GM12878 (cell line): ENCODE measurements around the gene DHX34. TPM values are rescaled to one million over a fixed set of nuclear protein-coding genes. Genes with fewer than 3 reads are reported as not detected.

Source experiments
- ATAC-seq: fragments of 200-7000 bp; cut with Tn5 transposase; 3 replicates; pipeline ENCODE4 v1.9.1; 2020; ENCODE audit warnings: mild to moderate bottlenecking, moderate library complexity
- BruUV-seq: library from RNA; stranded (reverse); fragments of 400-500 nt; replicated peaks from 2 replicates; lab custom pipeline; 2021; lab: Mats Ljungman, UMichigan
- CTCF ChIA-PET: fragments of 300-600 bp; sonication (Branson Sonifier 250); formaldehyde crosslinking; extraction: SDS; loops from one replicate; lab custom pipeline; 2021; ENCODE audit warnings: inconsistent platforms; lab: Yijun Ruan, JAX
- POLR2A ChIA-PET: fragments of 350-600 bp; formaldehyde crosslinking; extraction: SDS; loops from one replicate; lab custom pipeline; 2021; ENCODE audit warnings: inconsistent platforms; lab: Charles Lee
- RAD21 ChIA-PET: fragments of 300-600 bp; sonication (Branson Sonifier 250); formaldehyde crosslinking; loops from one replicate; lab custom pipeline; 2023; ENCODE audit warnings: antibody characterized with exemption; ENCODE audit not compliant: unreplicated experiment; lab: Charles Lee
- SMC1A ChIA-PET: fragments of 300-600 bp; sonication (Branson Sonifier 250); formaldehyde crosslinking; loops from one replicate; lab custom pipeline; 2023; ENCODE audit not compliant: unreplicated experiment, uncharacterized antibody; lab: Charles Lee
- DNase-seq: peaks from one replicate; pipeline ENCODE4 v3.0.0-alpha.2; 2011; ENCODE audit warnings: low read depth, low spot score
- FAIRE-seq: peaks from 3 replicates; lab custom pipeline; 2011; peaks lifted over from hg19 to GRCh38; lab: Jason Lieb, UNC
- H2AFZ ChIP-seq: 2 replicates; pipeline ENCODE4 v1.6.0; 2011; ENCODE audit warnings: low read depth, low read length, control low read depth; ENCODE audit not compliant: control insufficient read depth
- H3K27ac ChIP-seq: 2 replicates; pipeline ENCODE4 v1.5.1; 2011; ENCODE audit warnings: control low read depth; ENCODE audit not compliant: control insufficient read depth, insufficient read depth
- H3K27me3 ChIP-seq, 2 experiments: replicated peaks in 1 of 2; 2 replicates each; pipeline versions ENCODE4 v1.6.0 to v1.6.1; 2011; ENCODE audit warnings: low read length in 1 of 2; ENCODE audit not compliant: control insufficient read depth in 2 of 2, insufficient read depth in 2 of 2
- H3K36me3 ChIP-seq, 2 experiments: 2 replicates each; pipeline ENCODE4 v1.5.1; 2011; ENCODE audit warnings: low read length in 1 of 2; ENCODE audit not compliant: control insufficient read depth in 2 of 2, insufficient read depth in 2 of 2
- H3K4me1 ChIP-seq: 2 replicates; pipeline ENCODE4 v1.6.1; 2011; ENCODE audit warnings: mild to moderate bottlenecking, low read length, moderate library complexity, mixed read lengths; ENCODE audit not compliant: control insufficient read depth, insufficient read depth
- H3K4me2 ChIP-seq: 2 replicates; pipeline ENCODE4 v1.6.0; 2011; ENCODE audit warnings: control low read depth; ENCODE audit not compliant: control insufficient read depth, insufficient read depth
- H3K4me3 ChIP-seq: fragments of 200-600 bp; sonication (generic); 2 replicates; pipeline ENCODE4 v1.5.1; 2016
- H3K79me2 ChIP-seq: 2 replicates; pipeline ENCODE4 v1.6.0; 2011; ENCODE audit warnings: low read length; ENCODE audit not compliant: control insufficient read depth, insufficient read depth
- H3K9ac ChIP-seq: 2 replicates; pipeline ENCODE4 v1.8.0; 2011; ENCODE audit warnings: low read length, control low read depth, mixed read lengths; ENCODE audit not compliant: control insufficient read depth, insufficient read depth
- H3K9me3 ChIP-seq: replicated peaks from 3 replicates; pipeline ENCODE4 v1.5.1; 2011; ENCODE audit warnings: mild to moderate bottlenecking, low read length; ENCODE audit not compliant: control insufficient read depth, insufficient read depth
- H4K20me1 ChIP-seq: 2 replicates; pipeline ENCODE4 v1.6.0; 2011; ENCODE audit not compliant: control insufficient read depth, insufficient read depth
- FOS ChIP-seq: IDR thresholded peaks from 3 replicates; pipeline ENCODE4 v1.6.1; 2011; ENCODE audit warnings: borderline replicate concordance; ENCODE audit not compliant: insufficient read length; ENCODE audit errors: extremely low read depth
- PAX5 ChIP-seq: IDR thresholded peaks from 2 replicates; pipeline ENCODE4 v1.6.1; 2011; ENCODE audit warnings: low read depth, low read length, borderline replicate concordance
- RB1 ChIP-seq: fragments of 450-650 bp; formaldehyde crosslinking; IDR thresholded peaks from 2 replicates; pipeline ENCODE4 v1.6.1; 2017; ENCODE audit warnings: mild to moderate bottlenecking, borderline replicate concordance
- SPI1 ChIP-seq: IDR thresholded peaks from 2 replicates; pipeline ENCODE4 v1.6.1; 2011; ENCODE audit warnings: low read depth, mild to moderate bottlenecking, low read length, moderate library complexity, borderline replicate concordance; ENCODE audit not compliant: insufficient read depth
- WGBS: methylation state at CpG from one replicate; pipeline ENCODE4 v1.1.6; 2016; ENCODE audit warnings: low lambda C conversion rate; ENCODE audit not compliant: insufficient replicate concordance, insufficient coverage; ENCODE audit errors: missing lambda C conversion rate; 5-methylcytosine and 5-hydroxymethylcytosine counted together
- in situ Hi-C: fragments of 300-500 bp; cut with MboI; formaldehyde crosslinking; loops from 9 replicates; pipeline ENCODE4 v1.14.3; 2018; ENCODE audit warnings: mixed read lengths
- intact Hi-C: fragments of 100-400 bp; cut with micrococcal nuclease; formaldehyde crosslinking; loops from one replicate; pipeline ENCODE4 v1.14.2; 2022; ENCODE audit not compliant: unreplicated experiment
- polyA plus RNA-seq, 11 experiments: library from polyadenylated mRNA; depleted of rRNA in 4 of 11; unstranded in 6 of 11; stranded (reverse) in 5 of 11; fragments of >200 nt; fragmentation: Nextera tagmentation in 4 of 11; fragmentation: Illumina TruSeq in 1 of 11; extraction: Ambion mirVana in 4 of 11; extraction: Trizol in 1 of 11; gene quantifications; 1 replicate in 1 of 11; 2 replicates in 10 of 11; pipeline versions ENCODE4 v1.2.1 to v1.2.3, GENCODE V29; 2011 to 2016; ENCODE audit warnings: inconsistent platforms in 2 of 11, missing spikeins in 2 of 11, low read depth in 1 of 11
- total RNA-seq, 4 experiments: library from RNA; depleted of rRNA in 3 of 4; stranded (reverse); fragments of >200 nt in 3 of 4; fragmentation: Illumina TruSeq in 1 of 4; extraction: Trizol in 1 of 4; gene quantifications; 2 replicates each; pipeline versions ENCODE4 v1.2.1 to v1.2.3, GENCODE V29; 2013 to 2021

DHX34 gene
- total and polyA plus RNA-seq, 10 of the 15 experiments (the other 5 are each of a cell fraction or from before 2014, with no cell fraction given), result 0.19 to 16.9 (median 10.5) TPM

GRCh38 chr19:47323872-47324271 lies 25.2 kb upstream of the DHX34 start:
- BruUV-seq, result no TSS peak
- H4K20me1 ChIP-seq, result no peaks in the 10 kb centered on the region
- no peak overlapping the region for H3K9ac ChIP-seq
- H3K27me3 ChIP-seq, result no peaks in the 10 kb centered on the region
- no peaks in the 10 kb centered on the region for H3K79me2 ChIP-seq
- ChIA-PET SMC1A (interaction anchor here (1.1 kb wide), 1 partner anchor 25 kb away, joined by 3 read pairs; the partner anchor contains the start of gene DHX34), CTCF (no interaction called here)
- H3K9me3 ChIP-seq, result no peaks in the 10 kb centered on the region; the same call in 2 of the 3 replicates
- no peaks in the 10 kb centered on the region for H3K4me1 ChIP-seq
- H3K36me3 ChIP-seq, result no peaks in the 10 kb centered on the region
- no peak overlapping the region for H3K4me2 ChIP-seq
- H2AFZ ChIP-seq, result no peak overlapping the region
- DNase-seq, result no peak
- in situ Hi-C loops, result no loop called here
- no peak for TF ChIP-seq PAX5
- no peak for TF ChIP-seq FOS
- TF ChIP-seq, all 136 proteins: peak for 0
- ATAC-seq (no peak), FAIRE-seq (no peak)
- WGBS, result 82% methylated on average over 9 of the region's 12 CpGs
- Histone ChIP-seq H3K27ac (no peak overlapping the region), H3K4me3 (no peak overlapping the region)
- ChIA-PET RAD21 (interaction anchor here (1.2 kb wide), 1 partner anchor 25 kb away, joined by 4 read pairs; the partner anchor contains the start of gene DHX34), POLR2A (no interaction called here)
- intact Hi-C loops, result no loop called here

- Histone ChIP-seq H3K4me2 (no peak overlapping the region), H3K79me2 (no peaks in the 10 kb centered on the region), H3K27ac (no peak overlapping the region), H3K27me3 (no peaks in the 10 kb centered on the region), H3K36me3 (no peaks in the 10 kb centered on the region), H2AFZ (no peak overlapping the region), H3K9ac (no peak overlapping the region), H4K20me1 (no peaks in the 10 kb centered on the region), H3K9me3 (no peaks in the 10 kb centered on the region; the same call in 2 of the 3 replicates), H3K4me3 (no peak overlapping the region), H3K4me1 (no peaks in the 10 kb centered on the region)
- no peak for ATAC-seq
- no TSS peak for BruUV-seq
- SMC1A ChIA-PET, result no interaction called here
- no peak for FAIRE-seq
- DNase-seq, result no peak
- intact Hi-C loops, result no loop called here
- POLR2A ChIA-PET, result no interaction called here
- CTCF ChIA-PET, result no interaction called here
- peak; percentile 9; the same call in 1 of the 2 replicates for TF ChIP-seq SPI1
- TF ChIP-seq RB1, result no peak
- RAD21 ChIA-PET, result no interaction called here
- in situ Hi-C loops, result no loop called here
- WGBS, result 21% methylated on average over 9 of the region's 9 CpGs
Measured at GRCh38 chr19:47324502-47324901, 24.6 kb upstream of the DHX34 start.
